PC-9 (cell line): Measurements from ENCODE around the gene MACROD2. TPM values are rescaled to one million over a fixed set of nuclear protein-coding genes. Genes with fewer than 3 reads are reported as not detected.

Experiments
- BruUV-seq: library from RNA; stranded (reverse); fragments of 400-500 nt; replicated peaks from 2 replicates; lab custom pipeline; 2021; lab: Mats Ljungman, UMichigan
- CTCF ChIA-PET: fragments of 300-600 bp; sonication (Branson Sonifier 250); formaldehyde crosslinking; loops from one replicate; lab custom pipeline; 2022; ENCODE audit warnings: antibody characterized with exemption; lab: Charles Lee
- POLR2A ChIA-PET: fragments of 300-600 bp; sonication (Branson Sonifier 250); formaldehyde crosslinking; loops from one replicate; lab custom pipeline; 2022; ENCODE audit warnings: antibody characterized with exemption; ENCODE audit not compliant: unreplicated experiment; lab: Charles Lee
- DNase-seq, 2 experiments: peaks; one replicate each; pipeline versions ENCODE4 v3.0.0 to v3.0.0-alpha.2; 2015 to 2022; ENCODE audit warnings: mixed read lengths in 1 of 2
- H2AFZ ChIP-seq: fragments of 200-600 bp; sonication (generic); 2 replicates; pipeline ENCODE4 v1.8.1; 2017; ENCODE audit warnings: antibody characterized with exemption
- H3F3A ChIP-seq: fragments of 200-600 bp; sonication (generic); 2 replicates; pipeline ENCODE4 v1.8.1; 2017; ENCODE audit warnings: antibody characterized with exemption, mild to moderate bottlenecking, low read depth; ENCODE audit not compliant: insufficient read depth
- H3K27ac ChIP-seq: fragments of 200-600 bp; sonication (generic); 2 replicates; pipeline ENCODE4 v1.6.1; 2016; ENCODE audit warnings: mixed run types
- H3K27me3 ChIP-seq: fragments of 200-600 bp; sonication (generic); 2 replicates; pipeline ENCODE4 v1.6.1; 2016; ENCODE audit warnings: low read depth, mixed run types; ENCODE audit not compliant: insufficient read depth
- H3K36me3 ChIP-seq: fragments of 200-600 bp; sonication (generic); 2 replicates; pipeline ENCODE4 v1.6.1; 2016; ENCODE audit warnings: low read depth, mixed run types
- H3K4me1 ChIP-seq: fragments of 200-600 bp; sonication (generic); replicated peaks from 2 replicates; pipeline ENCODE4 v1.6.1; 2016; ENCODE audit warnings: mixed run types; ENCODE audit not compliant: insufficient read depth
- H3K4me2 ChIP-seq: fragments of 200-600 bp; sonication (generic); 2 replicates; pipeline ENCODE4 v1.6.1; 2017; ENCODE audit warnings: mixed run types
- H3K4me3 ChIP-seq: fragments of 200-600 bp; sonication (generic); 2 replicates; pipeline ENCODE4 v1.6.1; 2016; ENCODE audit warnings: mixed run types
- H3K79me2 ChIP-seq: fragments of 200-600 bp; sonication (generic); 2 replicates; pipeline ENCODE4 v1.6.1; 2017; ENCODE audit warnings: low read depth, mixed run types
- H3K9me2 ChIP-seq: fragments of 200-600 bp; sonication (generic); 2 replicates; pipeline ENCODE4 v1.8.1; 2017; ENCODE audit warnings: mild to moderate bottlenecking; ENCODE audit not compliant: insufficient read depth
- H3K9me3 ChIP-seq: fragments of 200-600 bp; sonication (generic); 2 replicates; pipeline ENCODE4 v1.8.1; 2016; ENCODE audit warnings: low read depth; ENCODE audit not compliant: insufficient read depth
- H4K20me1 ChIP-seq: fragments of 200-600 bp; sonication (generic); 2 replicates; pipeline ENCODE4 v1.8.1; 2017; ENCODE audit not compliant: insufficient read depth
- EZH2 ChIP-seq: fragments of 200-600 bp; sonication (generic); IDR thresholded peaks from 2 replicates; pipeline ENCODE4 v1.8.0; 2017; ENCODE audit warnings: antibody characterized with exemption, low read depth
- intact Hi-C: fragments of 100-400 bp; cut with micrococcal nuclease; formaldehyde crosslinking; loops from one replicate; pipeline ENCODE4 v1.10.0; 2022; ENCODE audit not compliant: unreplicated experiment
- total RNA-seq: library from RNA; stranded (reverse); gene quantifications from 2 replicates; pipeline ENCODE4 v1.2.3, GENCODE V29; 2021
- TF ChIP-seq, protein P1 (sequence below): fragments of 200-600 bp; sonication (generic); conservative IDR thresholded peaks from 2 replicates; pipeline ENCODE4 v1.6.1; 2017; ENCODE audit warnings: mixed run types, antibody characterized with exemption, mild to moderate bottlenecking, moderate library complexity

The MACROD2 gene
- total RNA-seq, 1 experiment from 2014 or later: 11.4 TPM

DNA sequence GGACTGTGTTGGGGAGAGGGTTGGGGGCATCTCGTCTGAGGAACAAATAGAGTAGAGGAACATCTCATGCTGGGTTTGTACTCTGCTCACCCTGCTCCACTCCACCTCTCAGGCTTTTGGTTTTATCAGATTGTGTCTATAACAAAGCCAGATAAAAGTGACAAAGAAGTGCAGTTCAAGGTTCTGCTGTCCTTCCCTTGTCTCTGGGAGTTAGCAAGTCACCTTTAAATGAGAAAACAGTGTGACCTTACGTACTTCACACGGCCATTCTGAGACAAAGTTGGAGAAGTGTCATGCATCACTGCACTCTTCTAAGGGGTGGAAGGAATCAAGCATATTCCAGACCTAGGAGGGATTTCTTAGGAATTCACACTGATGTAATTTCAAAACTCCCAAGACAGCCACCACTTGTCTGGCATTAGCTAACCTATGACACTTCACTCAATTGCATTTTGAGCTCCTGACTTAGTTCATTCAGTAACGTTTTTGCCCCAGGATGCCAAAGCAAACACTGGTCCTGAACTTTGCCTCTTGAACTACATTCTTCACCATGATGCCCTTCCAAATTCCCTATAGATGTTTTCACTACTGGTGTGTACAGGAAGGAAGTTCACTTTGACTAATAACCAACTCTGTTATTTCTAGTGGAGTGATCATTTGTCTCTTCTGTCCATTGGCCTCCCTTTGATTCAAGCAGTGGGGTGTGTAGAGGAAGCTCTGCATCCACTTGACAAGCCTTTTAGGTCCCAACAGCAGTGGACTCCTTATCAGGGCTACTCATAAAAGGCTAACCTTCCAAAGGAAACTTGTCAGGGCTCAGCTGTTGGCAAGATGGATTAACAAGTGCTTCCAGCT is 989.7 kb downstream of the MACROD2 start:
- ChIA-PET POLR2A (interaction anchor here (1.0 kb wide), 1 partner anchor 647 kb away, joined by 3 read pairs; no protein-coding TSS in a partner anchor), CTCF (interaction anchor here (0.6 kb wide), 2 partner anchors 13 to 268 kb away, joined by 3 to 5 read pairs; no protein-coding TSS in a partner anchor)
- no TSS peak for BruUV-seq

DNA sequence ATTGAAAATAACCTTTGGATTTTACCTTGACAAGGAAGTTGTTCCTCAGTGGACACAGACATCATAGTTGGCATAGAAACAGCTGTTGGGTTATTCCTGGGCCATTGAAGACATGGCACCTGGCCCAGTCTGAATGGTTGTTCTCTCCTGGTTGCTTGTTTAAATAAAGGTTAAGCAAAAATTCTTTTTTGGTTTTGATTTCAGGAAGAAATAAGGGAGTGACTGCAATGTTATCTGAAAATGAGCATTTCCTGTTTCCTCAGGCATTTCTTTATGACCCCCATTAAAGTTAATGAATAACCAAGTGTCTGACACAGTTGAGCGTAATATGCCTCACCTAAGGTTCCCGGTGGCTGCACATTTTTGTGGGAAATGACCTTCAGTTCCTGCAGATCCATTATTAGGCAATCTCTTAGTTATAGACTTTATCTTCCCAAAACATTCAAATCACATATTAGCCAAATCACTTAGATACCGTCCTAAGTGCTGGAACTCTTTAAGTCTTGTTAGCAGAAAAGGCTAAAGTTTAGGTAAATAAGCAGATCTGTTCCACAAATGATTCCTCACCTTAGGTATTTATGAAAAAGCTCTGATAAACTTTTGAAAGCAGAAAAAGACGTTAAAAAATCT is 990.8 kb downstream of the MACROD2 start:
- CTCF ChIA-PET: interaction anchor here (0.7 kb wide), 1 partner anchor 473 kb away, joined by 3 read pairs; no protein-coding TSS in a partner anchor

More for the DNA sequence above, 989.7 kb downstream of the MACROD2 start:
- H3K4me3 ChIP-seq: no peak overlapping the region
- H3K36me3 ChIP-seq: no peaks in the 10 kb centered on the region
- DNase-seq: peak in 1 of 2 experiments; percentile 41
- no peaks in the 10 kb centered on the region for H3K27me3 ChIP-seq
- H3K9me2 ChIP-seq: no peaks in the 10 kb centered on the region
- no peaks in the 10 kb centered on the region for H3K9me3 ChIP-seq
- H3F3A ChIP-seq: no peaks in the 10 kb centered on the region
- no peak overlapping the region for H2AFZ ChIP-seq
- no peak overlapping the region for H3K4me2 ChIP-seq
- TF ChIP-seq, protein P1, sequence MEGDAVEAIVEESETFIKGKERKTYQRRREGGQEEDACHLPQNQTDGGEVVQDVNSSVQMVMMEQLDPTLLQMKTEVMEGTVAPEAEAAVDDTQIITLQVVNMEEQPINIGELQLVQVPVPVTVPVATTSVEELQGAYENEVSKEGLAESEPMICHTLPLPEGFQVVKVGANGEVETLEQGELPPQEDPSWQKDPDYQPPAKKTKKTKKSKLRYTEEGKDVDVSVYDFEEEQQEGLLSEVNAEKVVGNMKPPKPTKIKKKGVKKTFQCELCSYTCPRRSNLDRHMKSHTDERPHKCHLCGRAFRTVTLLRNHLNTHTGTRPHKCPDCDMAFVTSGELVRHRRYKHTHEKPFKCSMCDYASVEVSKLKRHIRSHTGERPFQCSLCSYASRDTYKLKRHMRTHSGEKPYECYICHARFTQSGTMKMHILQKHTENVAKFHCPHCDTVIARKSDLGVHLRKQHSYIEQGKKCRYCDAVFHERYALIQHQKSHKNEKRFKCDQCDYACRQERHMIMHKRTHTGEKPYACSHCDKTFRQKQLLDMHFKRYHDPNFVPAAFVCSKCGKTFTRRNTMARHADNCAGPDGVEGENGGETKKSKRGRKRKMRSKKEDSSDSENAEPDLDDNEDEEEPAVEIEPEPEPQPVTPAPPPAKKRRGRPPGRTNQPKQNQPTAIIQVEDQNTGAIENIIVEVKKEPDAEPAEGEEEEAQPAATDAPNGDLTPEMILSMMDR: no peak
- TF ChIP-seq EZH2: no peak
- peaks cover 19% of the 10 kb centered on the region for H3K4me1 ChIP-seq
- no peaks in the 10 kb centered on the region for H4K20me1 ChIP-seq
- no peaks in the 10 kb centered on the region for H3K79me2 ChIP-seq
- intact Hi-C loops: loop anchor here (5.0 kb wide), 1 partner anchor 208 kb away; no protein-coding TSS in a partner anchor
- H3K27ac ChIP-seq: peak overlapping the region; percentile 62

DNA sequence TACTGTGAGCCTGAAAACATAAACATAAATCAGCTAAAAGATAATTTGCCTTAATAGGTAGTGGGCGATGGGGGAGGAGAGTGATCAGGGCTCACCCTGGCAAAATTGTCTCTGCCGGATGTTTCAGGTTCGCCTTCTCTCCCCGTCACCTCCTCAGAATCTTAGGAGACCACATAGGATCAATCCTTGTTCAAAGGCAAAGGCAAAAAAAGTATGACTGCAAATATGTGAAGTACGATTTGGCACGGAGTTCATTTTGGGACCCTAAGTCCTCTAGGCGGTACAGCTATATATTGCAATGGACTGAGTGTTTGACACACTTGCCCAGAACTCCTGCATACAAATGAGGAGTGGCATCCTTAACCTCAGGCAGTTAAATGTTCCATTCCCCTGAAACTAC is 991.3 kb downstream of the MACROD2 start:
- Histone ChIP-seq H3K4me2 (peak overlapping the region; percentile 10; the same call in 1 of the 2 replicates), H3K9me3 (no peaks in the 10 kb centered on the region), H3K4me3 (no peak overlapping the region), H3K79me2 (no peaks in the 10 kb centered on the region), H3K9me2 (no peaks in the 10 kb centered on the region), H3K4me1 (peaks cover 20% of the 10 kb centered on the region), H4K20me1 (no peaks in the 10 kb centered on the region), H3K36me3 (no peaks in the 10 kb centered on the region), H3F3A (no peaks in the 10 kb centered on the region), H3K27ac (peak overlapping the region; percentile 60), H3K27me3 (no peaks in the 10 kb centered on the region), H2AFZ (no peak overlapping the region)
- CTCF ChIA-PET: no interaction called here
- intact Hi-C loops: loop anchor here (1.0 to 5.0 kb wide), 4 partner anchors 52 to 650 kb away; partner anchors contain the start of gene FLRT3
- POLR2A ChIA-PET: no interaction called here
- DNase-seq: no peak
- BruUV-seq: no TSS peak
- TF ChIP-seq, protein P1: no peak
- no peak for TF ChIP-seq EZH2

More for the DNA sequence above, 990.8 kb downstream of the MACROD2 start:
- no peak overlapping the region for H3K4me3 ChIP-seq
- TF ChIP-seq EZH2: no peak
- TF ChIP-seq, protein P1: no peak
- H3K36me3 ChIP-seq: no peaks in the 10 kb centered on the region
- peak overlapping the region; percentile 10; the same call in 1 of the 2 replicates for H3K4me2 ChIP-seq
- H2AFZ ChIP-seq: no peak overlapping the region
- H3K79me2 ChIP-seq: no peaks in the 10 kb centered on the region
- H3K9me3 ChIP-seq: no peaks in the 10 kb centered on the region
- no peaks in the 10 kb centered on the region for H3F3A ChIP-seq
- peak; percentile 73 to 90 for DNase-seq
- no peaks in the 10 kb centered on the region for H4K20me1 ChIP-seq
- H3K27ac ChIP-seq: peak overlapping the region; percentile 60
- H3K27me3 ChIP-seq: no peaks in the 10 kb centered on the region
- H3K9me2 ChIP-seq: no peaks in the 10 kb centered on the region
- POLR2A ChIA-PET: interaction anchor here (1.0 kb wide), 1 partner anchor 648 kb away, joined by 3 read pairs; no protein-coding TSS in a partner anchor
- H3K4me1 ChIP-seq: peaks cover 19% of the 10 kb centered on the region
- BruUV-seq: no TSS peak
- intact Hi-C loops: loop anchor here (1.0 to 5.0 kb wide), 4 partner anchors 53 to 649 kb away; partner anchors contain the start of gene FLRT3
